ENCODE results near the gene ANKAR.
A peak's percentile ranks its signal among the peaks of the same experiment; 100 is the strongest.

- TF ChIP-seq CTCF (conservative IDR thresholded peaks at IDR 0.05 in 1 of 2, IDR thresholded peaks at IDR 0.05 in 1 of 2; ENCODE audit: extremely low read depth in 1 of 2, insufficient read depth in 1 of 2, low read depth in 1 of 2, low read length in 2 of 2) = peak; percentile 42 to 67
- no peak for TF ChIP-seq EZH2 (IDR thresholded peaks at IDR 0.05; ENCODE audit: borderline replicate concordance, low read length)
Observed at GRCh38 chr2:189674374-189675112, at the start of gene ANKAR.
